ENCODE data around the gene PLPPR3.

The PLPPR3 gene, protein sequence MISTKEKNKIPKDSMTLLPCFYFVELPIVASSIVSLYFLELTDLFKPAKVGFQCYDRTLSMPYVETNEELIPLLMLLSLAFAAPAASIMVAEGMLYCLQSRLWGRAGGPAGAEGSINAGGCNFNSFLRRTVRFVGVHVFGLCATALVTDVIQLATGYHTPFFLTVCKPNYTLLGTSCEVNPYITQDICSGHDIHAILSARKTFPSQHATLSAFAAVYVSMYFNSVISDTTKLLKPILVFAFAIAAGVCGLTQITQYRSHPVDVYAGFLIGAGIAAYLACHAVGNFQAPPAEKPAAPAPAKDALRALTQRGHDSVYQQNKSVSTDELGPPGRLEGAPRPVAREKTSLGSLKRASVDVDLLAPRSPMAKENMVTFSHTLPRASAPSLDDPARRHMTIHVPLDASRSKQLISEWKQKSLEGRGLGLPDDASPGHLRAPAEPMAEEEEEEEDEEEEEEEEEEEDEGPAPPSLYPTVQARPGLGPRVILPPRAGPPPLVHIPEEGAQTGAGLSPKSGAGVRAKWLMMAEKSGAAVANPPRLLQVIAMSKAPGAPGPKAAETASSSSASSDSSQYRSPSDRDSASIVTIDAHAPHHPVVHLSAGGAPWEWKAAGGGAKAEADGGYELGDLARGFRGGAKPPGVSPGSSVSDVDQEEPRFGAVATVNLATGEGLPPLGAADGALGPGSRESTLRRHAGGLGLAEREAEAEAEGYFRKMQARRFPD

DNA sequence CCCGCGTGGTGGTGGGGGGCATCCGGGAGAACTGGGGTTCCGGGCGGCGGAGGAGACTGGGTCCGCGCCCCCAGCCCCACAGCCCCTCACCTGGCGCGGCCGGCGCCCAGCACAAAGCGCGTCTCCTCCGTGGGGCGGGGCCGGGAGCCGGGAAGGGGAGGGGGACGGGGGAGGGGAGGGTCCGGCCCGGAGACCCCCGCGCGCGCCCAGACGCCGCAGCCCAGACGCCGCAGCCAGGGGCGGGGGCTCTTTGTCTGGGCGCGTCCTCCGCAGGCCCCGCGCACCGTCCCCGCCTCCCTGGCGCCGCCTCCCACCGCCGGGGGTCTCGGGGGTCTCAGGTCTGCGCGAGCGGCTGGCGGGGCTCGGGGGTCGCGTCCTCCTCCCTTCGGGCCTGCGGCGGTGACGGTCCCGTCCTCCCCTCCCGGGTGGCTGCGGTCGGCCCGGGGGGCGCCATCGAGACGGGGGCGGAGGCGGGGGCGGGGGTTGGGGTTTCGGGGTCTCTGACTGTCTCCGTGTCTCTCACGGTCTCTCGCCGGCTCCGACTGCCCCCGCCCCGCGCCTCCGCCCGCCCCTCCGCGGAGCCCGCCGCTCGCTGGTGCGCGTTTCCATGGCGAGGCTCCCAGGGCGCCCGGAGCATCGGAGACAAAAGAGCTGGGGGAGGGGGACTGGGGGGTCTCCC is at the start of gene PLPPR3:
PLPPR3 (minus strand) TSS at position 131 of the 679 bp plus-strand sequence. CDS start 396 bp downstream, outside the sequence.
- peak in 2 of 3 experiments; percentile 77 to 80 for DNase-seq

GRCh38 chr19:870963-871401 is 49.2 kb upstream of the PLPPR3 start:
- no peak for DNase-seq

- no peak for DNase-seq
Measured at GRCh38 chr19:870314-870713, 48.6 kb upstream of the PLPPR3 start.

- DNase-seq = no peak
Measured at GRCh38 chr19:869245-870177, 47.8 kb upstream of the PLPPR3 start.

GRCh38 chr19:868458-869244 is 46.9 kb upstream of the PLPPR3 start:
- no peak for DNase-seq

DNA sequence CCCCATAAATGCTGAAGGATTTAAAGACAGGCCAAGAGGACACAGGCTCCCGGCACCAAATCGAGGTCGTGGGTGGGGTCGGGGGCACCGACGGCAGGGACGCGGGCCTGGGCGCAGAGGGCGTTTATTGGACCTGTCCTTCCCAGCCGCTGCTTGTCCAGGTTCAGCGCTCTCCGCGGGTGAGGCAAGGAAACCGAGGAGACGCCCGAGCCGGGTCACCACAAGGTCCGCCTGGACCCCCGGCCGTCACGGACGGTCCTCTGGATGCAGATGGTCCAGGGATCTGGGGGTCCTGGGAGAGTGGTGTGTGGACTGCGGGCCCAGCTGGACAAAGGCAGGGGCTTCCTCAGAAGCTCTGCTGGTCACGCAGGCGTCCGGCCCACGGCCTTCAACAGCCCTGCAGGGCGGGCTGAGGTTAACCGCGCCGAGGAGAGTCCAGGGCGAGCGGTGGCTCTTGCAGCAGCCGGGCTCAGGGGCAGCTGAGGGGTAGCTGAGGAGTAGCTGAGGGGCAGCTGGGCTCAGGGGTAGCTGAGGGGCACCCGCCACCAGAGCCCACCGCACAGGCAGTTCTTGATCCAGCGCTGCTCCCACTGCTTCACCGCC is 46.2 kb upstream of the PLPPR3 start:
- no peak for DNase-seq

- peak in 2 of 3 experiments; percentile 52 to 73 for DNase-seq
Measured at GRCh38 chr19:867301-867793, 45.6 kb upstream of the PLPPR3 start.

DNA sequence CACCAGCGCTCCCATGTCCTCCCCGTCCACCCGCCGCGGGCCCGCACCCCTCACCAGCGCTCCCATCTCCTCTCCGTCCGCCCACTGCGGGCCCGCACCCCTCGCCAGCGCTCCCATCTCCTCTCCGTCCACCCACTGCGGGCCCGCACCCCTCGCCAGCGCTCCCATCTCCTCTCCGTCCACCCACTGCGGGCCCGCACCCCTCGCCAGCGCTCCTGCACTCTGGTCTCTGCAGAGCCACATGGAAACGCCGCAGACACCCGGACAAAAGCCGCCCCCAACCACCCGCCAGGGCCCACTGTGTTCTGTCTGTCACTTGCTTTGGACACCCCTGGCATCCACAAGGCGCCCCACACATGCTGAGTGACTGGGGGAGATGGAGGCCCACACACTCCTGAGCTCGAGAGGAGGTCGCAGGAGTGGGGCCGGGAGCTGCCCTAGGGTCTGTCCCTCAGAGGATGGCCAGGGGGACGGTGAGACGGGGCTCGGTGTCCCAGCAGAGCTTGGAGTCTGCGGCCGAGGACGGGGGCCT is 45.1 kb upstream of the PLPPR3 start:
- no peak for DNase-seq

- DNase-seq = no peak
Measured at GRCh38 chr19:863315-863620, 41.5 kb upstream of the PLPPR3 start.

DNA sequence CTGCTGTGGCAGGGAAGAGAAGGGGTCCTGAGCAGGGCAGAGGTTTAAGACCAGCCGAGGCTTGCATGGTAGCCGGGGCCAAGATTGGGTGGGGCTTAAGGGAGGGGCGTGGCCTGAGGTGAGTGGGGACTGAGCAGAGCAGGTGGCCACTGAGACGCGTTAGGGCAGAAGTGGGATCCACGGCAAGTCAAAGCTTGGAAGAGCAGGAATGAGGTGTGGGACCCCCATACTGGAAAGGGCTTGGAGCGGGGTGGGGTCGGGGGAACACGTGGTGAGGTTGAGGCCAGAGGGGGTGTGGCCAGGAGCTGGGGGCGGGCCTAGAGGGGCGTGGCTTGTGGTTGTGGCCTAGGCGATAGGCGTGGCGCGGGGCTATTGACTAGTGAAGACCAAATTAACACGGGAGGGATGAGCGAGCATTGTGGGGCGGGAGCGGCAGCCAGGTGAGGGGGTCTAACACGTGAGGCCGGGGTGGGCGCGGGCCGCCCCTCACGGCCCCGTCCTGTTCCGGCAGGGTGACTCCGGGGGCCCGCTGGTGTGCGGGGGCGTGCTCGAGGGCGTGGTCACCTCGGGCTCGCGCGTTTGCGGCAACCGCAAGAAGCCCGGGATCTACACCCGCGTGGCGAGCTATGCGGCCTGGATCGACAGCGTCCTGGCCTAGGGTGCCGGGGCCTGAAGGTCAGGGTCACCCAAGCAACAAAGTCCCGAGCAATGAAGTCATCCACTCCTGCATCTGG is 41.0 kb upstream of the PLPPR3 start:
- peak; percentile 44 to 65 (median 63) for DNase-seq

- peak; percentile 61 to 80 (median 66) for DNase-seq
Measured at GRCh38 chr19:861756-862580, 40.2 kb upstream of the PLPPR3 start.

DNA sequence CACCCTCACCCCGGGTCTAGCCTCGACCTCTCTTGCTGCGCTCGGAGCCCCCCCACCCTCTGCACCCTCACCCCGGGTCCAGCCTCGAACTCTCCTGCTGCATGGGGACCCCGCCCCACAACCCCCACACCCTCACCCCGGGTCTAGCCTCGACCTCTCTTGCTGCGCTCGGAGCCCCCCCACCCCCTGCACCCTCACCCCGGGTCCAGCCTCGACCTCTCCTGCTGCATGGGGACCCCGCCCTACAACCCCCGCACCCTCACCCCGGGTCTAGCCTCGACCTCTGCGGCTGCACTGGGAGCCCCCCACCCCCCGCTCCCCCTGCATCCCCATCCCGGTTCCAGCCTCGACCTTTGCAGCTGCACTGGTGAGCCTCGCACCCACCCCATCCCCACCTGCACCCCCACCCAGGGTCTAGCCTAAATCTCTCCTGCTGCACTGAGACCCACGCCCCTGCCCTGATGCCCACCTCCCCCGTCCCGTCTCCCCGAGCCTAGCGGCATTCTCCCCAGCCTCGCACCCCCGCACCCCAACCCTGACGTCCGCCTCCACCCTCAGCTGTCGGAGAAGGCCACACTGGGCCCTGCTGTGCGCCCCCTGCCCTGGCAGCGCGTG is 39.5 kb upstream of the PLPPR3 start:
- DNase-seq = no peak

- DNase-seq = peak in 2 of 3 experiments; percentile 57 to 58
Measured at GRCh38 chr19:858868-859843, 37.4 kb upstream of the PLPPR3 start, which contains the start of gene CFD. TSS of gene CFD (plus strand) at chr19:859664. CDS start at chr19:859690, 26 bp downstream.

- no peak for DNase-seq
Measured at GRCh38 chr19:858284-858683, 36.5 kb upstream of the PLPPR3 start.

- DNase-seq = no peak
Measured at GRCh38 chr19:855566-856120, 33.9 kb upstream of the PLPPR3 start.

DNA sequence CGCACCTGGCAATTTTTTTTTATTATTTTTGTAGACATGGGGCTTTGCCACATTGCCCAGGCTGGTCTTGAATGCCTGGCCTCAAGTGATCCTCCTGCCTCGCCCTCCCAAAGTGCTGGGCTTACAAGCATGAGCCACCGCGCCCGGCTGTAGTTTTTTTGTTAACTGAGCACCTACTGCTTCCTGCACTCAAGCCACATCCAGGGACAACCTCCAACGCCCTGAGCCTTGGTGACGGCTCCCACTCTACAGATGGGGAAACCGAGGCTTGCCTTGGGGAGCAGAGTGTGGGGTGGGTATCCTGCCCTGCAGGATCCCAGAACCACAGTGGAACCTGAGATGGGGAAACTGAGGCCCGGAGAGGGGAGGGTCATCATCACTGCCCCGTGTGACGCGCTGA is 33.4 kb upstream of the PLPPR3 start:
- no peak for DNase-seq

- DNase-seq = no peak
Measured at GRCh38 chr19:854549-854948, 32.8 kb upstream of the PLPPR3 start.
